ENCODE data around the gene NT5C3A. TPM values are rescaled to one million over a fixed set of nuclear protein-coding genes. Genes with fewer than 3 reads are reported as not detected.

The NT5C3A gene
- total and polyA plus RNA-seq, 2 of the 13 experiments (the other 11 are each of a cell fraction or from before 2014, with no cell fraction given), result 16.9 to 34.0 TPM

DNA sequence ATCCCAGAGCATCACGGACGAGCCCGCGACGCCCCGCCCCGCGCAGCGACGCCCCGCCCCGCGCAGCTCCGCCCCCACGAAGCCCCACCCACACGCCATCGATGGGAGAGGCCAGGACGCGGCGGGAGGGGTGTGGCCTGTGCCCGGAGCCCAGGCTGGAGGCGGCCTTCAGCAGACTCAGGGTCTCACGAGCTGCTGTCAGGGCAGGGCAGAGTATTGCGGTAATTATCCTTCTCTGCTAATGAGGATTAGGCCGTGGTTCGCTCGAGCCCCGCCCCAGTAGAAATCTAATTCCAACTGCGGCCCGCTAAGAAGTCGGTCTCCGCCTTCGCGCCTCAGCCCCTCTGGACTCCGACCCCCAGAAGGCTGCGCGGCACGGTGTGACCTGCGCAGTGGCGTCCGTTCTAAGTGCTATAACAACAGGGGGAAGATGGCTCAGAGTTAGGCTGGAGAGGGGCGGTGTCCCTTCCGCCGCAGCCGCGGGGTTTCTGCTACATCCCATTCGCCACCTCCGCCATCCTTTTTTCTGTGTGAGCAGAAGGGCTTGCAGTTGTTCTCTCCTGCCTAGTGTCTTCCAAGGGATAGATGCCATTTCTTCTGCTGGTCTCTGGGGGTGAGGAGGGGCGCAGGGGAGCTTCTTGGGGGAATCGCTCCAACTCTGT lies 337 bp upstream of the NT5C3A start (continued):
- TF ChIP-seq ARID4A (CRISPR knock-in tag; IDR thresholded peaks at IDR 0.05; ENCODE audit: borderline replicate concordance) (peak; percentile 63; the same call in 1 of the 2 replicates), SP1 (IDR thresholded peaks at IDR 0.05) (no peak), SP1 (CRISPR knock-in tag; IDR thresholded peaks at IDR 0.05) (peak; percentile 75), ZMAT3 (CRISPR knock-in tag; conservative IDR thresholded peaks at IDR 0.05) (peak; percentile 70; the same call in 1 of the 2 replicates), HNRNPH1 (optimal IDR thresholded peaks at IDR 0.05; ENCODE audit: low read depth, low read length) (no peak), ZNF431 (CRISPR knock-in tag; IDR thresholded peaks at IDR 0.05; ENCODE audit: borderline replicate concordance, low read depth) (peak; percentile 67; the same call in 1 of the 2 replicates), ZFP90 (CRISPR knock-in tag; IDR thresholded peaks at IDR 0.05; ENCODE audit: borderline replicate concordance) (peak; percentile 43; the same call in 1 of the 2 replicates), ZFYVE20 (CRISPR knock-in tag; IDR thresholded peaks at IDR 0.05; ENCODE audit: borderline replicate concordance, low read depth) (no peak), NRL (CRISPR knock-in tag; IDR thresholded peaks at IDR 0.05; ENCODE audit: borderline replicate concordance) (peak; percentile 62; the same call in 1 of the 2 replicates), ZNF879 (CRISPR knock-in tag; IDR thresholded peaks at IDR 0.05) (0 out of 2 replicates have a peak, but pooled peaks have one; percentile 34), STAT6 (CRISPR knock-in tag; IDR thresholded peaks at IDR 0.05; ENCODE audit: borderline replicate concordance) (no peak), FOXA1 (IDR thresholded peaks at IDR 0.05) (no peak), FOXA1 (CRISPR knock-in tag; IDR thresholded peaks at IDR 0.05) (peak; percentile 45; the same call in 1 of the 2 replicates), ZNF101 (CRISPR knock-in tag; IDR thresholded peaks at IDR 0.05; ENCODE audit: borderline replicate concordance, low read depth) (peak; percentile 23; the same call in 1 of the 2 replicates)
- TF ChIP-seq, protein P1, sequence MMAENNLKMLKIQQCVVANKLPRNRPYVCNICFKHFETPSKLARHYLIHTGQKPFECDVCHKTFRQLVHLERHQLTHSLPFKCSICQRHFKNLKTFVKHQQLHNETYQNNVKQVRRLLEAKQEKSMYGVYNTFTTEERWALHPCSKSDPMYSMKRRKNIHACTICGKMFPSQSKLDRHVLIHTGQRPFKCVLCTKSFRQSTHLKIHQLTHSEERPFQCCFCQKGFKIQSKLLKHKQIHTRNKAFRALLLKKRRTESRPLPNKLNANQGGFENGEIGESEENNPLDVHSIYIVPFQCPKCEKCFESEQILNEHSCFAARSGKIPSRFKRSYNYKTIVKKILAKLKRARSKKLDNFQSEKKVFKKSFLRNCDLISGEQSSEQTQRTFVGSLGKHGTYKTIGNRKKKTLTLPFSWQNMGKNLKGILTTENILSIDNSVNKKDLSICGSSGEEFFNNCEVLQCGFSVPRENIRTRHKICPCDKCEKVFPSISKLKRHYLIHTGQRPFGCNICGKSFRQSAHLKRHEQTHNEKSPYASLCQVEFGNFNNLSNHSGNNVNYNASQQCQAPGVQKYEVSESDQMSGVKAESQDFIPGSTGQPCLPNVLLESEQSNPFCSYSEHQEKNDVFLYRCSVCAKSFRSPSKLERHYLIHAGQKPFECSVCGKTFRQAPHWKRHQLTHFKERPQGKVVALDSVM (CRISPR knock-in tag; IDR thresholded peaks at IDR 0.05), result 0 out of 2 replicates have a peak, but pooled peaks have one; percentile 42
- TF ChIP-seq, protein P2, sequence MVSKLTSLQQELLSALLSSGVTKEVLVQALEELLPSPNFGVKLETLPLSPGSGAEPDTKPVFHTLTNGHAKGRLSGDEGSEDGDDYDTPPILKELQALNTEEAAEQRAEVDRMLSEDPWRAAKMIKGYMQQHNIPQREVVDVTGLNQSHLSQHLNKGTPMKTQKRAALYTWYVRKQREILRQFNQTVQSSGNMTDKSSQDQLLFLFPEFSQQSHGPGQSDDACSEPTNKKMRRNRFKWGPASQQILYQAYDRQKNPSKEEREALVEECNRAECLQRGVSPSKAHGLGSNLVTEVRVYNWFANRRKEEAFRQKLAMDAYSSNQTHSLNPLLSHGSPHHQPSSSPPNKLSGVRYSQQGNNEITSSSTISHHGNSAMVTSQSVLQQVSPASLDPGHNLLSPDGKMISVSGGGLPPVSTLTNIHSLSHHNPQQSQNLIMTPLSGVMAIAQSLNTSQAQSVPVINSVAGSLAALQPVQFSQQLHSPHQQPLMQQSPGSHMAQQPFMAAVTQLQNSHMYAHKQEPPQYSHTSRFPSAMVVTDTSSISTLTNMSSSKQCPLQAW (CRISPR knock-in tag; IDR thresholded peaks at IDR 0.05), result peak; percentile 68

Data from HepG2 (cell line).